SK-N-MC (cell line): ENCODE measurements around the gene STK40.

Experiments
- EZH2 ChIP-seq: fragments of 200-600 bp; sonication (generic); IDR thresholded peaks from one replicate; pipeline ENCODE4 v1.6.1; 2017; ENCODE audit warnings: antibody characterized with exemption
- POLR2AphosphoS5 ChIP-seq: IDR thresholded peaks from 2 replicates; pipeline ENCODE4 v1.6.1; 2012; ENCODE audit warnings: mild to moderate bottlenecking, low read depth, low read length, borderline replicate concordance

DNA sequence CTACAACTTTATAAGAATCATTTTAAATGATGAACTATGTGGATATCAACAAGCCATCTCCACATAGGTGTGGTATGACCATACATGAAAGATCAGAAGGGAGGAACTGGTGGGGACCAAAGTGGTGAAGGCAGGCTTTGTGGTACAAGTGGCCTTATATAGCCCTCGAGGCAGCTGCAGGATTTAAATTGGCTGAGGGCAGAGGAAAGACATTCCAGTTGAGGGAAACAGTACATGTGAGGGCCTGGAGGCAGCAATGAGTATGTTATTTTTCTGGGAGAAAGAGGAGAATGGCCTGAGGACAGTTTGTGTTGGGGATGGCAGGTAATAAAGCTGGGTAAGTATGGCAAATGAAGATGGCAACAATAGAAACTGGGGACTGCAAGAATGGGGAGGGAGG is 47.4 kb upstream of the STK40 start:
- TF ChIP-seq POLR2AphosphoS5 (no peak), EZH2 (no peak)
